ENCODE results near the gene AAMP.

DNA sequence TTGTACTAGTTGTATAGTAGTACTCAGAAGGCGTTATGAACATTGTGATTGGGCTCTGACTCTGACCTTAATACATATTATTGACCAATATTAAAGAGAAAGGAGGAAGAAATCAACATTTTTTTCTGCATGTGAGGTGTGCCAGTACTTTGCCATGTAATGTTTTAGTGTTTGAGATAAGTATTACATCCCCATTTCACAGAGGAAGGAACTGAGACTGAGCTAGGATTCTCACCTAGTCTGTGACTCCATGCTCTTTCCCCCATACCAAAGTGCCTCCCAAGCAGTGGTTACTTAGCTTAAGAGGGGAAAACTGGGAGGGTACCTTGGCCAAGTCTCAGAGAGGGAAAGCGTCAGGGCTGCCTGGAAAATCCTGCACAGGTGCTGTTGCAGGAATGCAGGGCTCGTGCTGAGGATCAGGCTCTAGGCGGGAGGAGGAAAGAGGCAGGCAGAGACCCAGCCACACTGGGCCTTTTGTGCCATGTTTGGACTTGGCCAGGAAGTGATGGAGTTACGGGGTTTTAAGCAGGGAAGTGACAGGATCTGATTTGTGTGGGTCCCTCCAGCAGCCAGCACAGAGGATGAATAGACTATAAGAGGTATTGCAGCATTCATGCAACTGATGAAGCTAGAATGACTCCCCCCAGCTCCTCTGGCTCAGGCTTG is 2.1 kb upstream of the AAMP start:
- no peak for TF ChIP-seq EZH2 (IDR thresholded peaks at IDR 0.05; ENCODE audit: low read depth)
- TF ChIP-seq, protein P1, sequence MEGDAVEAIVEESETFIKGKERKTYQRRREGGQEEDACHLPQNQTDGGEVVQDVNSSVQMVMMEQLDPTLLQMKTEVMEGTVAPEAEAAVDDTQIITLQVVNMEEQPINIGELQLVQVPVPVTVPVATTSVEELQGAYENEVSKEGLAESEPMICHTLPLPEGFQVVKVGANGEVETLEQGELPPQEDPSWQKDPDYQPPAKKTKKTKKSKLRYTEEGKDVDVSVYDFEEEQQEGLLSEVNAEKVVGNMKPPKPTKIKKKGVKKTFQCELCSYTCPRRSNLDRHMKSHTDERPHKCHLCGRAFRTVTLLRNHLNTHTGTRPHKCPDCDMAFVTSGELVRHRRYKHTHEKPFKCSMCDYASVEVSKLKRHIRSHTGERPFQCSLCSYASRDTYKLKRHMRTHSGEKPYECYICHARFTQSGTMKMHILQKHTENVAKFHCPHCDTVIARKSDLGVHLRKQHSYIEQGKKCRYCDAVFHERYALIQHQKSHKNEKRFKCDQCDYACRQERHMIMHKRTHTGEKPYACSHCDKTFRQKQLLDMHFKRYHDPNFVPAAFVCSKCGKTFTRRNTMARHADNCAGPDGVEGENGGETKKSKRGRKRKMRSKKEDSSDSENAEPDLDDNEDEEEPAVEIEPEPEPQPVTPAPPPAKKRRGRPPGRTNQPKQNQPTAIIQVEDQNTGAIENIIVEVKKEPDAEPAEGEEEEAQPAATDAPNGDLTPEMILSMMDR (conservative IDR thresholded peaks at IDR 0.05): no peak

All from PC-9 (cell line).